Measurements from ENCODE around the gene PLPPR3.

Gene PLPPR3

DNA sequence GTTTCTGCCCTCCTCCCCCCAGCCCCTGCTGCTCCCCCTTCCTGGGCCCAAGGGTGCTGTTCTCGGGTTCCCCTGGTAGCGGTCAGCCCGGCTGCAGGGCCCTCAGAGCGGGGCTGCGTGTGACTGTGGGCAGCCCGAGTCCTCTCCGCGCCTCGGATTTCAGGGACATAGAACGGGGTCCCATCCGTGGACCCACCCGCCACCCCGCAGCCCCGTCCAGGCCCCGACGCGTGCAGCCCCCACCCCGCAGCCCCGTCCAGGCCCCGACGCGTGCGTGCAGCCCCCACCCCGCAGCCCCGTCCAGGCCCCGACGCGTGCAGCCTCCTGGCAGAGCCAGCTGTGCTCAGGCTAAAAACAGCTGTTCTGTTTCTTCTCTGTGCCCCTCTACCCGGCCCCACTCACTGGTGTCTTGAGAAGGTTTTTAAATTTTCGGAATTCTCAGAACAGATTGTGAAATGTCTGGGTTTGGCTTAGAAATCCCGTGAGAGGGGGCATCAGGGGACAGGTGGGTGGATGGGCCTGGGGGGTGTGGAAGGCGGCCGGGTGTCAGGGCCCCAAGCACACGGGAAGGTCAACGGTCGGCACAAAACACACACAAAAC is 13.6 kb upstream of the PLPPR3 start:
- TF ChIP-seq, protein P1, sequence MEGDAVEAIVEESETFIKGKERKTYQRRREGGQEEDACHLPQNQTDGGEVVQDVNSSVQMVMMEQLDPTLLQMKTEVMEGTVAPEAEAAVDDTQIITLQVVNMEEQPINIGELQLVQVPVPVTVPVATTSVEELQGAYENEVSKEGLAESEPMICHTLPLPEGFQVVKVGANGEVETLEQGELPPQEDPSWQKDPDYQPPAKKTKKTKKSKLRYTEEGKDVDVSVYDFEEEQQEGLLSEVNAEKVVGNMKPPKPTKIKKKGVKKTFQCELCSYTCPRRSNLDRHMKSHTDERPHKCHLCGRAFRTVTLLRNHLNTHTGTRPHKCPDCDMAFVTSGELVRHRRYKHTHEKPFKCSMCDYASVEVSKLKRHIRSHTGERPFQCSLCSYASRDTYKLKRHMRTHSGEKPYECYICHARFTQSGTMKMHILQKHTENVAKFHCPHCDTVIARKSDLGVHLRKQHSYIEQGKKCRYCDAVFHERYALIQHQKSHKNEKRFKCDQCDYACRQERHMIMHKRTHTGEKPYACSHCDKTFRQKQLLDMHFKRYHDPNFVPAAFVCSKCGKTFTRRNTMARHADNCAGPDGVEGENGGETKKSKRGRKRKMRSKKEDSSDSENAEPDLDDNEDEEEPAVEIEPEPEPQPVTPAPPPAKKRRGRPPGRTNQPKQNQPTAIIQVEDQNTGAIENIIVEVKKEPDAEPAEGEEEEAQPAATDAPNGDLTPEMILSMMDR (conservative IDR thresholded peaks at IDR 0.05; ENCODE audit: low read depth, low read length) = no peak
- no peak for DNase-seq (ENCODE audit: low read depth)
- no peak overlapping the region for H3K4me3 ChIP-seq (ENCODE audit: low read length)

DNA sequence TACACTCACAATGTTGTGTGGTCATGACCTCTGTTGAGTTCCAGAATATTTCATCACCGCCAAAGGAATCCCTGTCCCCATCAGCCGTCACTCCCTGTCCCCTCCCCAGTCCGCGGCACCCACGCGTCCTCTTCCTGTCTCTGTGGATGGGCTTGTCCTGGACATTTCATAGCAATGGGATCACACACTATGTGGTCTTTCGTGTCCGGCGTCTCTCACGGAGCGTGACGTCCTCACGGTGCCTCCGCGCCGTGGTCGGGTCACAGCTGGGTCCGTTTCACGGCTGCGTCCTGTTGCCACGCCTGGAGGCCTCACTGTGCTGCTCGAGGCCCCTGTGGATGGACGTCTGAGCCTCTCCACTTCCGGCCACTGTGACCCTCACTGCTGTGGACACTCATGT is 12.5 kb upstream of the PLPPR3 start:
- TF ChIP-seq, protein P1 (conservative IDR thresholded peaks at IDR 0.05; ENCODE audit: low read depth, low read length) = no peak
- no peak overlapping the region for H3K4me3 ChIP-seq (ENCODE audit: low read length)
- no peak for DNase-seq (ENCODE audit: low read depth)

DNA sequence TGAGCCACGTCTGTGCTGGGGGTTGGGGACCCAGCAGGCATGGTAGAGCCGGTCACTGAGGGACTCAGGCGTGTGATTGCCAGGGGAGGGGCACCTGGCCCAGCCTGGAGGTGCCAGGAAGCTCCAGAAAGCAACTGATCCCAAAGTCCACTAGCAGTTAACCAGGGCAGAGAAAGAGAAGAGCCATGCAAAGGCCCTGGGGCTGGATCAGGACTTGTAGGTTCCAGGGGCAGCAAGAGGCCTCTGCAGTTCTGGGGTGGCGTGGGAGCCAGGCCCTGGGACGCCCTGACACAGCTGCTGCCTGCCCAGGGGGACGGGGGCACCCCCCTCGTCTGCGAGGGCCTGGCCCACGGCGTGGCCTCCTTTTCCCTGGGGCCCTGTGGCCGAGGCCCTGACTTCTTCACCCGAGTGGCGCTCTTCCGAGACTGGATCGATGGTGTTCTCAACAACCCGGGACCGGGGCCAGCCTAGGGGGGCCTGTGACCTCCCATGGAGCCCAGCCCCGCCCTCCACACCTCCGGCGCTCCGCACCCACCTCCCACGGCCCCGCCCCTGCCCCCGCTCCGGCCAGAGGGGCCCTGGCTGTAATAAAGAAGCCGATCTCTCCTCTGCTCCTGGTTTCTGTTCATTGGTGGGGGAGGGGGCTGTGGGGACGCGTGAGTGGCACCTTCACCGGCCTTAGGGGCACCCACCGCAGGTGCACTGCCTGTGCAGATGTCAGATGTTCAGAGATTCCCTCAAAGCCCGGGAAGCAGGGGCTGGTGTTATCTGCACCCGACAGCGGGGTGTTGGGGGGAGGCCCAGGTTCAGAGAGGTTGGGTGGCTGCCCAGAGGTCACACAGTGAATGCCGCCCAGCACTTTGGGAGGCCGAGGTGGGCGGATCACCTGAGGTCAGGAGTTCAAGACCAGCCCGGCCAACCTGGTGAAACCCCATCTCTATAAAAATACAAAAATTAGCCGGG is 9.9 kb upstream of the PLPPR3 start:
- H3K4me3 ChIP-seq (ENCODE audit: low read length) = no peak overlapping the region
- DNase-seq (ENCODE audit: low read depth) = no peak
- TF ChIP-seq, protein P1 (conservative IDR thresholded peaks at IDR 0.05; ENCODE audit: low read depth, low read length) = no peak

DNA sequence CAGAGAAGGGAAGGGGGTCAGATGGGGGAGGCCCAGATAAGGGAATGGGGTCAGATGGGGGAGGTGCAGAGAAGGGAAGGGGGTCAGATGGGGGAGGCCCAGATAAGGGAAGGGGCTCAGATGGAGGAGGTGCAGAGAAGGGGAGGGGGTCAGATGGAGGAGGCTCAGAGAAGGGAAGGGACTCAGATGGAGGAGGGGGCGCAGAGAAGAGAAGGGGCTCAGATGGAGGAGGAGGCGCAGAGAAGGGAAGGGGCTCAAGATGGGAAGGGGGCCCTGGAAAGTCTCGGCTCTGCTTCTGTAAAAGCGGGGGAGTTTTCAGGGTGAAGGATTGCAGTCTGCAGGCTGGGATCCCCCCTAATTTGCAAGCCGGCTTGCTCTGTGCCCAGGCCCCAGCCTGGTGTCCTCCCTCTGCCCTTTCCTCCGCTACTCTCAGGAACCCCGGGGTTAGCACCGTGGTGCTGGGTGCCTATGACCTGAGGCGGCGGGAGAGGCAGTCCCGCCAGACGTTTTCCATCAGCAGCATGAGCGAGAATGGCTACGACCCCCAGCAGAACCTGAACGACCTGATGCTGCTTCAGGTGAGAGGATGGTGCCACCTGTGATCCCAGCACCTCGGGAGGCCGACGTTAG is 7.5 kb upstream of the PLPPR3 start:
- H3K4me3 ChIP-seq (ENCODE audit: low read length) = no peak overlapping the region

DNA sequence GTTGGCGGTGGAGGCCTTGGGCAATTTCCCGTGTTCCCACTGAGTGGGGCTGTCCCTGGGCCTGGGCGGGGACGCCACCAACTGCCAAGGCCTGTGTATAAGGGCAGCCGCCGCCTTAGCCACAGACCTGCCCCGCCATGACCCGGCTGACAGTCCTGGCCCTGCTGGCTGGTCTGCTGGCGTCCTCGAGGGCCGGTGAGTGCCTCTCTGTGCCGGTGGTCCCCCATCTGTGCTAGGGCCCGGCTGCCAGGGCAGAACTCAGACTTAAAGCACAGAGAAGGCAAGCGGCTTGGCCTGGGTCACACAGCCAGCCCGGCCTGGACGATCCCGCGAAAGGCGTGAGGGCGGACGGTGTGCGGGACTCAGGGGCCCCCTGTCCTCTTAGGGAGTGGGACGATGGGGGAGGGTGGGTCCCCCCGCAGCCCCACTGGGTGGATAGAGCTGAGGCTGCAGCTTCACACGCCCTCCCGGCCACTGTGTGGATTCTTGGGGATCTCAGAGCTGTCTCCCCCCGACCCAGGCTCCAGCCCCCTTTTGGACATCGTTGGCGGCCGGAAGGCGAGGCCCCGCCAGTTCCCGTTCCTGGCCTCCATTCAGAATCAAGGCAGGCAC is 6.1 kb upstream of the PLPPR3 start, which contains the start of gene AZU1:
AZU1 (plus strand) TSS at position 128 of the 612 bp plus-strand sequence; CDS start at position 138, 10 bp downstream.
- DNase-seq (ENCODE audit: low read depth) = no peak
- TF ChIP-seq, protein P1 (conservative IDR thresholded peaks at IDR 0.05; ENCODE audit: low read depth, low read length) = no peak
- H3K4me3 ChIP-seq (ENCODE audit: low read length) = no peak within 1 kb of the TSS

More for the DNA sequence above, 7.5 kb upstream of the PLPPR3 start:
- no peak for DNase-seq (ENCODE audit: low read depth)
- TF ChIP-seq, protein P1 (conservative IDR thresholded peaks at IDR 0.05; ENCODE audit: low read depth, low read length) = no peak

DNA sequence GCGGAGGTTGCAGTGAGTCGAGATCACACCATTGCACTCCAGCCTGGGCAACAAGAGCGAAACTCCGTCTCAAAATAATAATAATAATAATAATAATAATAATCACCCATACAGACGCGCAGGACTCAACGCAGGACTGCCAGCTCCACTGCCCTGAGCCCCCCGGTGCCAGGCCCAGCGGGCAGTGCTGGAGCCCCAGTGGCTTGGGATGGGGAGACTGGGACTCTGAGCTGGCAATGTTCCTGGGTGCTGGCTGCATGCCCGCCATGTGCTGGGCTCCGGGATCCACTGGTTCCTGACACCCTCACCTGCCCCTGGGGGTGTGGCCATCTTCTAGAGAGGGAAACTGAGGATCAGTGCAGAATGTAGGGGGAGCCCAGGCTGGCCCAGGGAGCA is 5.6 kb upstream of the PLPPR3 start:
- TF ChIP-seq, protein P1 (conservative IDR thresholded peaks at IDR 0.05; ENCODE audit: low read depth, low read length) = no peak
- H3K4me3 ChIP-seq (ENCODE audit: low read length) = no peak overlapping the region
- no peak for DNase-seq (ENCODE audit: low read depth)
